ENCODE data around the gene NUP205. TPM values are rescaled to one million over a fixed set of nuclear protein-coding genes. Genes with fewer than 3 reads are reported as not detected.

Gene NUP205
- total RNA-seq, 1 donor from 2014 or later = 47.4 TPM

- DNase-seq (ENCODE audit: low read depth in 2 of 2) = no peak
These were observed 7.5 kb upstream of the NUP205 start for GRCh38 chr7:135550196-135550595.

- DNase-seq (ENCODE audit: low read depth in 2 of 2) = no peak
These were observed 5.6 kb upstream of the NUP205 start for GRCh38 chr7:135552148-135552547.

- no peak for DNase-seq (ENCODE audit: low read depth in 2 of 2)
These were observed 4.4 kb upstream of the NUP205 start for GRCh38 chr7:135553346-135553745.

GRCh38 chr7:135558337-135558767, 635 bp downstream of the NUP205 start:
- DNase-seq (ENCODE audit: low read depth in 2 of 2) = peak; percentile 23 to 58

- no peak for DNase-seq (ENCODE audit: low read depth in 2 of 2)
These were observed 1.2 kb downstream of the NUP205 start for GRCh38 chr7:135558881-135559280.

- DNase-seq (ENCODE audit: low read depth in 2 of 2) = no peak
These were observed 2.9 kb downstream of the NUP205 start for GRCh38 chr7:135560631-135561030.

- DNase-seq (ENCODE audit: low read depth in 2 of 2) = no peak
These were observed 5.0 kb downstream of the NUP205 start for GRCh38 chr7:135562720-135563119.

GRCh38 chr7:135571834-135572233, 14.1 kb downstream of the NUP205 start:
- DNase-seq (ENCODE audit: low read depth in 2 of 2) = no peak

GRCh38 chr7:135573541-135573940, 15.8 kb downstream of the NUP205 start:
- no peak for DNase-seq (ENCODE audit: low read depth in 2 of 2)

- DNase-seq (ENCODE audit: low read depth in 2 of 2) = no peak
These were observed 17.6 kb downstream of the NUP205 start for GRCh38 chr7:135575296-135575695.

GRCh38 chr7:135578569-135578968, 20.9 kb downstream of the NUP205 start:
- peak in 1 of 2 donors; percentile 53 for DNase-seq (ENCODE audit: low read depth in 2 of 2)

- DNase-seq (ENCODE audit: low read depth in 2 of 2) = no peak
These were observed 26.9 kb downstream of the NUP205 start for GRCh38 chr7:135584362-135585353.

- DNase-seq (ENCODE audit: low read depth in 2 of 2) = no peak
These were observed 39.6 kb downstream of the NUP205 start for GRCh38 chr7:135597181-135597925.

GRCh38 chr7:135597926-135598305, 40.2 kb downstream of the NUP205 start:
- DNase-seq (ENCODE audit: low read depth in 2 of 2) = no peak

- no peak for DNase-seq (ENCODE audit: low read depth in 2 of 2)
These were observed 41.8 kb downstream of the NUP205 start for GRCh38 chr7:135599471-135599870.

GRCh38 chr7:135600226-135600625, 42.5 kb downstream of the NUP205 start:
- DNase-seq (ENCODE audit: low read depth in 2 of 2) = no peak

- peak in 1 of 2 donors; percentile 5 for DNase-seq (ENCODE audit: low read depth in 2 of 2)
These were observed 43.5 kb downstream of the NUP205 start for GRCh38 chr7:135601182-135601581.

GRCh38 chr7:135602304-135602703, 44.6 kb downstream of the NUP205 start:
- DNase-seq (ENCODE audit: low read depth in 2 of 2) = no peak

- DNase-seq (ENCODE audit: low read depth in 2 of 2) = no peak
These were observed 58.4 kb downstream of the NUP205 start for GRCh38 chr7:135616136-135616535.

- no peak for DNase-seq (ENCODE audit: low read depth in 2 of 2)
These were observed 60.1 kb downstream of the NUP205 start for GRCh38 chr7:135617781-135618180.

- no peak for DNase-seq (ENCODE audit: low read depth in 2 of 2)
These were observed 60.8 kb downstream of the NUP205 start for GRCh38 chr7:135618510-135618909.

- no peak for DNase-seq (ENCODE audit: low read depth in 2 of 2)
These were observed 62.7 kb downstream of the NUP205 start for GRCh38 chr7:135620447-135620846.
